Epithelial cell of proximal tubule (primary cell): ENCODE results near the gene HOXA7. TPM values are rescaled to one million over a fixed set of nuclear protein-coding genes. Genes with fewer than 3 reads are reported as not detected.

Experiments used
- DNase-seq: peaks from one replicate; pipeline ENCODE4 v3.0.0-alpha.2; 2011; ENCODE audit warnings: low read depth
- H3K4me3 ChIP-seq: 2 replicates; pipeline ENCODE4 v1.5.1; 2011; ENCODE audit warnings: low read depth, mild to moderate bottlenecking, low read length
- CTCF ChIP-seq: conservative IDR thresholded peaks from 2 replicates; pipeline ENCODE4 v1.5.1; 2012; ENCODE audit warnings: low read depth, mild to moderate bottlenecking, low read length
- total RNA-seq: library from RNA; depleted of rRNA; stranded (reverse); fragments of >200 nt; gene quantifications from 2 replicates; pipeline ENCODE4 v1.2.3, GENCODE V29; 2015

Gene HOXA7
- total RNA-seq, 1 donor from 2014 or later = 21.4 TPM

- peak overlapping the region; percentile 75 for H3K4me3 ChIP-seq
- no peak for DNase-seq
- TF ChIP-seq CTCF = no peak
Observed at GRCh38 chr7:27146491-27147198, 9.8 kb downstream of the HOXA7 start.

- TF ChIP-seq CTCF = no peak
- DNase-seq = no peak
- H3K4me3 ChIP-seq = peak overlapping the region; percentile 75
Observed at GRCh38 chr7:27145914-27146412, 10.5 kb downstream of the HOXA7 start.

- no peak for DNase-seq
- H3K4me3 ChIP-seq = peak overlapping the region; percentile 75
- TF ChIP-seq CTCF = no peak
Observed at GRCh38 chr7:27145165-27145913, 11.1 kb downstream of the HOXA7 start.

- H3K4me3 ChIP-seq = peak overlapping the region; percentile 75
- no peak for TF ChIP-seq CTCF
- no peak for DNase-seq
Observed at GRCh38 chr7:27144781-27145164, 11.7 kb downstream of the HOXA7 start.

GRCh38 chr7:27143950-27144780, 12.3 kb downstream of the HOXA7 start:
- no peak for TF ChIP-seq CTCF
- peak overlapping the region; percentile 75 for H3K4me3 ChIP-seq
- DNase-seq = no peak

- H3K4me3 ChIP-seq = peak within 1 kb of the TSS; percentile 75
- peak; percentile 88 for TF ChIP-seq CTCF
- peak; percentile 90 for DNase-seq
Observed at GRCh38 chr7:27143023-27143949, 13.2 kb downstream of the HOXA7 start, which contains the start of gene HOXA5. Gene HOXA5, minus strand, starts transcription at chr7:27143681. Its CDS starts 74 bp downstream, at chr7:27143607.
